ENCODE measurements around the gene MRAS.

The MRAS gene

DNA sequence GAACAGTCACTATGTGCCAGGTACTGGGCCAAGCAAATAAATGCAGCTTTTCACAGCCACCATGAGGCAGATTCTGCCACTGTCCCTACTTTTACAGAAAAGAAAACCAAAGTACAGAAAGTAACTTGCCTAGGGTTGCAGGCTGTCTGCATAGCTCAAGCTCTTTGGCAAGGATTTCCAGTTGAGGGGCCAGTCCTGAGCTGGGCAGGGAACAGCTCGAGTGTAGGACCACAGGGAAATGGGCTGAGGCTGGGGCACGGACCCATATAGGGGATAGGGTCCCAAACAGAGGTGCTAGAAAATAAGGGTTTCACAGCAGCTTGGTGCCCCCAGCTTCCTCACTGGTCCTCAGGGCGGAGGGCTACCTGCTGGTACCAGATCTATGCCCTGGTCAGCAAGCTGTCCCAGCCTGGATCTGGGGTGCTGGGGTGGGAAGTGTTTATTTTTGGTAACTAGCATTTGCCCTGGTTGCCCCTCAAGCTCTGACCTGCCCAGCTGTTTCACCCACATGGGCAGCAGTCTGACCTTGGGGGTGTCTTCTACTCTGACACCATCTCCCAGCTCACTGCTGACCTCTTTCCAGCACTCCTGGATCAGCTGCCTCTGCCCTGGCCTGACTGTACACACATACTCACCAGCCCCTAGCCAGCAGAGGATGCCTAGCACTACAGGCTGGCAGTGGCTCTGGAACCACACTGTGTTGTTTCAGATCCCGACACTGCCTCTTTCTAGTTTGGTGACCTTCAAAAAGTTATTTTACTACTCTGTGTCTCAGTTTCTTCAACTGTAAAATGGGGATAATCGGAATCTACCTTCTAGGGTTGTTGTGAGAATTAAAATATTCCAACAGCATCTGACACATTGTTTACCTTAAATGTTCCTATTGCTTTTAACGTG is 16.2 kb downstream of the MRAS start:
- peaks cover 50% of the 10 kb centered on the region for H3K27me3 ChIP-seq (ENCODE audit: control insufficient read depth, low read length)
- no peak overlapping the region for H3K27ac ChIP-seq (ENCODE audit: low read depth, low read length)
- no peaks in the 10 kb centered on the region for H3F3A ChIP-seq (ENCODE audit: control insufficient read depth, insufficient read depth)
- no peaks in the 10 kb centered on the region for H3K36me3 ChIP-seq (ENCODE audit: control insufficient read depth, low read length)
- no peaks in the 10 kb centered on the region for H3K9me3 ChIP-seq (ENCODE audit: control insufficient read depth, insufficient read depth, low read length)
- no peaks in the 10 kb centered on the region for H3K9me2 ChIP-seq (replicated peaks; ENCODE audit: control insufficient read depth, low read length)
- no peak overlapping the region for H3K4me2 ChIP-seq (ENCODE audit: low read length)
- H3K79me2 ChIP-seq (ENCODE audit: control insufficient read depth, low read length) = no peaks in the 10 kb centered on the region
- no peaks in the 10 kb centered on the region for H3K4me1 ChIP-seq (ENCODE audit: control insufficient read depth, low read length)
- H3K4me3 ChIP-seq (ENCODE audit: low read length) = no peak overlapping the region
- peaks cover 1% of the 10 kb centered on the region; the same call in 1 of the 2 replicates for H4K20me1 ChIP-seq (ENCODE audit: control insufficient read depth, insufficient read depth, low read depth, low read length)
- no peak for TF ChIP-seq EZH2phosphoT487 (IDR thresholded peaks at IDR 0.05; ENCODE audit: borderline replicate concordance, low read length)
- TF ChIP-seq, protein P1, sequence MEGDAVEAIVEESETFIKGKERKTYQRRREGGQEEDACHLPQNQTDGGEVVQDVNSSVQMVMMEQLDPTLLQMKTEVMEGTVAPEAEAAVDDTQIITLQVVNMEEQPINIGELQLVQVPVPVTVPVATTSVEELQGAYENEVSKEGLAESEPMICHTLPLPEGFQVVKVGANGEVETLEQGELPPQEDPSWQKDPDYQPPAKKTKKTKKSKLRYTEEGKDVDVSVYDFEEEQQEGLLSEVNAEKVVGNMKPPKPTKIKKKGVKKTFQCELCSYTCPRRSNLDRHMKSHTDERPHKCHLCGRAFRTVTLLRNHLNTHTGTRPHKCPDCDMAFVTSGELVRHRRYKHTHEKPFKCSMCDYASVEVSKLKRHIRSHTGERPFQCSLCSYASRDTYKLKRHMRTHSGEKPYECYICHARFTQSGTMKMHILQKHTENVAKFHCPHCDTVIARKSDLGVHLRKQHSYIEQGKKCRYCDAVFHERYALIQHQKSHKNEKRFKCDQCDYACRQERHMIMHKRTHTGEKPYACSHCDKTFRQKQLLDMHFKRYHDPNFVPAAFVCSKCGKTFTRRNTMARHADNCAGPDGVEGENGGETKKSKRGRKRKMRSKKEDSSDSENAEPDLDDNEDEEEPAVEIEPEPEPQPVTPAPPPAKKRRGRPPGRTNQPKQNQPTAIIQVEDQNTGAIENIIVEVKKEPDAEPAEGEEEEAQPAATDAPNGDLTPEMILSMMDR (IDR thresholded peaks at IDR 0.05; ENCODE audit: low read depth, low read length, poor library complexity, severe bottlenecking) = no peak

DNA sequence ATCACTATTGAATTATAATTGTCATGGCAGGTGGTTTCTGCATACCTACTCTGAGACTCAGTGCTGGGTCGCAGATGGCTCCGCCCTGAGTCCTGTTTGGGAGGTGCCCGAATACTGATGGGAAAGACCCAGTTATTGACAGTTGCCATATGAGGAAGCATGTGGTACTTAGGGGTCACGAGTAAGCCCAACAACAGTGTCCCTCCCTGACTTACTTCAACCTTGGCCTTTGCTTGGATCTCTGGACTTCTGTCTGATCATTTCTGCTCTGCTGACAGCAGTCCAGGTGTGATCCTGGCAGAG is 16.8 kb downstream of the MRAS start:
- no peak for TF ChIP-seq EZH2phosphoT487 (IDR thresholded peaks at IDR 0.05; ENCODE audit: borderline replicate concordance, low read length)
- TF ChIP-seq, protein P1 (IDR thresholded peaks at IDR 0.05; ENCODE audit: low read depth, low read length, poor library complexity, severe bottlenecking) = no peak
- no peaks in the 10 kb centered on the region for H3K79me2 ChIP-seq (ENCODE audit: control insufficient read depth, low read length)
- H3K36me3 ChIP-seq (ENCODE audit: control insufficient read depth, low read length) = no peaks in the 10 kb centered on the region
- H3K27me3 ChIP-seq (ENCODE audit: control insufficient read depth, low read length) = peaks cover 56% of the 10 kb centered on the region
- H3F3A ChIP-seq (ENCODE audit: control insufficient read depth, insufficient read depth) = no peaks in the 10 kb centered on the region
- no peaks in the 10 kb centered on the region; the same call in 1 of the 2 replicates for H3K9me3 ChIP-seq (ENCODE audit: control insufficient read depth, insufficient read depth, low read length)
- no peak overlapping the region for H3K4me2 ChIP-seq (ENCODE audit: low read length)
- H4K20me1 ChIP-seq (ENCODE audit: control insufficient read depth, insufficient read depth, low read depth, low read length) = peaks cover 2% of the 10 kb centered on the region; the same call in 1 of the 2 replicates
- H3K9me2 ChIP-seq (replicated peaks; ENCODE audit: control insufficient read depth, low read length) = no peaks in the 10 kb centered on the region
- H3K4me1 ChIP-seq (ENCODE audit: control insufficient read depth, low read length) = no peaks in the 10 kb centered on the region; the same call in 1 of the 2 replicates
- H3K27ac ChIP-seq (ENCODE audit: low read depth, low read length) = no peak overlapping the region
- H3K4me3 ChIP-seq (ENCODE audit: low read length) = no peak overlapping the region

DNA sequence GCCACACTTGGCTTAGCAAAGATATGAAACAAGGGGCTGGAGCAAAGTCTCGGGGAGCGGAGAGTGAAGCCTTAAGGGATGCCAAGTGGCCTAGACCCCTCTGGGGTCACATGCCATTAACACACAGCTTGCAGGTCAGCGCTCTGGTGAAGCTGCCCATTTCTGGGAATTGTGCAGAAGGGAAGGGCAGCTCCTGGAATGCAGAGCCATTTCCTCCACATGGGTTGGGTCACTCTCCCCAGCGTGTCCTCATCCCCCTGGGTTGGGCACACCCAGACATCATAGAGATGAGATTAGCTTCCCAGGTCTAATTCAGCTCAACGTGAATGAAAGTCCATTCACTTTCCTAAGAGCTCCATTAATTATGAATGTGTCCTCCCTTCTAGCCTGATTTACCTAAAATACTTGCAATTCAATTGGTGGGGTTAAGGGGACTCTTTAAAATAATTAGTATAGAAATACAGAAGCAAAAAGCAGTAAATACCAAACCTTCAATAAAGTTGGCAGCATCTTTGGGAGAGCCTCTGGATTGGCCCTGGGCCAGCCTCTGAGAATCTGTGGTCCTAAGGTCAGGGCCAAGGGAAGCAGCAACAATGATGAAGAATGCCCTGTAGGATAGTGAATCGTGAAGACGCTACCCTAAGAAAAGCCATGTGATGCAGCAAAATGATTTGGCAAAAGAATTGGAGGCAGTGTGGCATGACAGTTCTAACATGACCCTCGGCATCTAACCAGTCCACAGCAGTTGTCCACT is 17.8 kb downstream of the MRAS start:
- Histone ChIP-seq H3K9me3 (ENCODE audit: control insufficient read depth, insufficient read depth, low read length) (peaks cover 6% of the 10 kb centered on the region), H3K27ac (ENCODE audit: low read depth, low read length) (no peak overlapping the region), H3F3A (ENCODE audit: control insufficient read depth, insufficient read depth) (peaks cover 4% of the 10 kb centered on the region; the same call in 1 of the 2 replicates), H3K27me3 (ENCODE audit: control insufficient read depth, low read length) (peaks cover 62% of the 10 kb centered on the region), H3K4me1 (ENCODE audit: control insufficient read depth, low read length) (peaks cover 10% of the 10 kb centered on the region), H3K36me3 (ENCODE audit: control insufficient read depth, low read length) (no peaks in the 10 kb centered on the region), H3K9me2 (replicated peaks; ENCODE audit: control insufficient read depth, low read length) (no peaks in the 10 kb centered on the region), H3K4me3 (ENCODE audit: low read length) (no peak overlapping the region), H3K79me2 (ENCODE audit: control insufficient read depth, low read length) (no peaks in the 10 kb centered on the region), H3K4me2 (ENCODE audit: low read length) (no peak overlapping the region), H4K20me1 (ENCODE audit: control insufficient read depth, insufficient read depth, low read depth, low read length) (peaks cover 2% of the 10 kb centered on the region; the same call in 1 of the 2 replicates)
- TF ChIP-seq EZH2phosphoT487 (IDR thresholded peaks at IDR 0.05; ENCODE audit: borderline replicate concordance, low read length) = no peak
- TF ChIP-seq, protein P1 (IDR thresholded peaks at IDR 0.05; ENCODE audit: low read depth, low read length, poor library complexity, severe bottlenecking) = no peak
